ENCODE results near the gene PNPLA5.

DNA sequence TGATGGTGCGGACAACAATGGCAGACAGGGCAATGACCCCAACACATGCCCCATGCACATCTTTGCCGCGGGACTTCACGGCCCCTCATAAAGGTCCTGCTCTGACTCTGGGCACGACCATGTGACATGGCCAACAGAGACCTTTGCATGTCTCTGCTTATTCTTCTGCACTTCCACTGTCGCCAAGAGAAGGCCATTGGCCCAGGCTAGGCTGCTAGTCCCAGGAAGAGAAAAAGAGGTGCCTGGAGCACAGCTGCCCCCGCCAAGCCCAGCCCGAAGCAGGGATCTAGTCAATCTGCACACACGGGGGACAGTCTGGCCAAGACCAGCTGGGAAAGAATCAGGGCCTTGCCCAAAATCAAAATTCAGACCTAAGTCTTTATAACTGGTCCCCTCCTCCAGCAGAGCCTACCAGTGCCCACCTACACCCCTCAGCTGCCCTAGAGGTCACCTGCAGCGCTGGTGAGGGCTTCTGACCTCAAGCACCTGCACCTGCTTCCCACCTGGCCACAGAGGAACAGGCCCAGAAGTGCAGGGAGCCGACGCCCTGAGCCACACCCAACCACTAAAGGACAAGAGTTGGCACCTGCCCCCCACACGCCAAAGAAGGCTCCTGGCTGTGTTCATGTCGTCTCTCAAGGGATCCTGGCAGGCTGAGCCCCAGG, 37.6 kb downstream of the PNPLA5 start:
- TF ChIP-seq HDAC2 (IDR thresholded peaks at IDR 0.05; ENCODE audit: borderline replicate concordance in 1 of 2, low read depth in 2 of 2, low read length in 2 of 2): no peak
- TF ChIP-seq, protein P1, sequence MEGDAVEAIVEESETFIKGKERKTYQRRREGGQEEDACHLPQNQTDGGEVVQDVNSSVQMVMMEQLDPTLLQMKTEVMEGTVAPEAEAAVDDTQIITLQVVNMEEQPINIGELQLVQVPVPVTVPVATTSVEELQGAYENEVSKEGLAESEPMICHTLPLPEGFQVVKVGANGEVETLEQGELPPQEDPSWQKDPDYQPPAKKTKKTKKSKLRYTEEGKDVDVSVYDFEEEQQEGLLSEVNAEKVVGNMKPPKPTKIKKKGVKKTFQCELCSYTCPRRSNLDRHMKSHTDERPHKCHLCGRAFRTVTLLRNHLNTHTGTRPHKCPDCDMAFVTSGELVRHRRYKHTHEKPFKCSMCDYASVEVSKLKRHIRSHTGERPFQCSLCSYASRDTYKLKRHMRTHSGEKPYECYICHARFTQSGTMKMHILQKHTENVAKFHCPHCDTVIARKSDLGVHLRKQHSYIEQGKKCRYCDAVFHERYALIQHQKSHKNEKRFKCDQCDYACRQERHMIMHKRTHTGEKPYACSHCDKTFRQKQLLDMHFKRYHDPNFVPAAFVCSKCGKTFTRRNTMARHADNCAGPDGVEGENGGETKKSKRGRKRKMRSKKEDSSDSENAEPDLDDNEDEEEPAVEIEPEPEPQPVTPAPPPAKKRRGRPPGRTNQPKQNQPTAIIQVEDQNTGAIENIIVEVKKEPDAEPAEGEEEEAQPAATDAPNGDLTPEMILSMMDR (IDR thresholded peaks at IDR 0.05; ENCODE audit: control extremely low read depth in 1 of 3, insufficient read depth in 1 of 3, low read depth in 1 of 3, low read length in 3 of 3): no peak
- TF ChIP-seq HDAC6 (IDR thresholded peaks at IDR 0.05; ENCODE audit: low read depth, low read length): no peak
- no peak for TF ChIP-seq ASH2L (IDR thresholded peaks at IDR 0.05; ENCODE audit: low read length)
- no peak for TF ChIP-seq EZH2 (IDR thresholded peaks at IDR 0.05; ENCODE audit: low read depth, low read length, severe bottlenecking)
